Liver (tissue), 9 donors: ENCODE results near the gene TLE5. TPM values are rescaled to one million over a fixed set of nuclear protein-coding genes. Genes with fewer than 3 reads are reported as not detected.

Source experiments
- DNase-seq: peaks from one replicate; pipeline ENCODE4 v3.0.0-alpha.2; 2017; ENCODE audit warnings: low spot score
- H3K27ac ChIP-seq, 2 donors: one replicate each; pipeline ENCODE4 v1.7.0; 2013; ENCODE audit warnings: inconsistent platforms in 2 of 2, low read length in 2 of 2, control low read depth in 1 of 2, low read depth in 1 of 2, mild to moderate bottlenecking in 1 of 2
- H3K27me3 ChIP-seq, 4 donors: one replicate each; pipeline versions ENCODE4 v1.6.1 to v1.7.0; 2013; ENCODE audit warnings: low read length in 3 of 4, inconsistent platforms in 1 of 4, mild to moderate bottlenecking in 1 of 4, moderate library complexity in 1 of 4; ENCODE audit not compliant: control insufficient read depth in 4 of 4, insufficient read depth in 4 of 4
- H3K36me3 ChIP-seq, 4 donors: one replicate each; pipeline versions ENCODE4 v1.6.1 to v1.7.0; 2013; ENCODE audit warnings: low read length in 3 of 4, mild to moderate bottlenecking in 3 of 4, low read depth in 1 of 4, moderate library complexity in 1 of 4; ENCODE audit not compliant: control insufficient read depth in 4 of 4, insufficient read depth in 3 of 4
- H3K4me1 ChIP-seq, 4 donors: one replicate each; pipeline versions ENCODE4 v1.6.1 to v1.7.0; 2013; ENCODE audit warnings: low read length in 3 of 4, mild to moderate bottlenecking in 3 of 4, moderate library complexity in 1 of 4; ENCODE audit not compliant: control insufficient read depth in 4 of 4, insufficient read depth in 4 of 4
- H3K4me3 ChIP-seq, 3 donors: one replicate each; pipeline versions ENCODE4 v1.6.1 to v1.7.0; 2013; ENCODE audit warnings: low read length in 3 of 3, control low read depth in 1 of 3, low read depth in 1 of 3, mild to moderate bottlenecking in 1 of 3
- H3K9ac ChIP-seq, 2 donors: one replicate each; pipeline ENCODE4 v1.7.0; 2013; ENCODE audit warnings: low read length in 2 of 2, mild to moderate bottlenecking in 2 of 2, moderate library complexity in 2 of 2, control low read depth in 1 of 2, low read depth in 1 of 2
- H3K9me3 ChIP-seq, 4 donors: one replicate each; pipeline versions ENCODE4 v1.6.1 to v1.7.0; 2013; ENCODE audit warnings: low read length in 3 of 4; ENCODE audit not compliant: control insufficient read depth in 4 of 4
- FOXA1 ChIP-seq: IDR thresholded peaks from 2 replicates; pipeline ENCODE4 v1.6.1; 2016; ENCODE audit warnings: antibody characterized with exemption
- GABPA ChIP-seq, 2 donors: IDR thresholded peaks in 1 of 2; conservative IDR thresholded peaks in 1 of 2; 2 replicates each; pipeline ENCODE4 v1.6.1; 2016; ENCODE audit warnings: antibody characterized with exemption in 2 of 2, mild to moderate bottlenecking in 1 of 2, moderate library complexity in 1 of 2
- HNF4G ChIP-seq: IDR thresholded peaks from 2 replicates; pipeline ENCODE4 v1.6.1; 2016; ENCODE audit warnings: antibody characterized with exemption
- JUND ChIP-seq, 2 donors: IDR thresholded peaks; 2 replicates each; pipeline ENCODE4 v1.6.1; 2016; ENCODE audit warnings: antibody characterized with exemption in 2 of 2
- NR2F2 ChIP-seq: IDR thresholded peaks from 2 replicates; pipeline ENCODE4 v1.6.1; 2016; ENCODE audit warnings: antibody characterized with exemption
- RAD21 ChIP-seq, 2 donors: IDR thresholded peaks; 2 replicates each; pipeline ENCODE4 v1.6.1; 2016; ENCODE audit warnings: antibody characterized with exemption in 2 of 2, mild to moderate bottlenecking in 2 of 2
- RXRA ChIP-seq, 2 donors: IDR thresholded peaks; 2 replicates each; pipeline ENCODE4 v1.6.1; 2017 to 2018; ENCODE audit warnings: antibody characterized with exemption in 2 of 2, mild to moderate bottlenecking in 1 of 2
- WGBS: extraction: QIAGEN DNeasy Blood & Tissue Kit; methylation state at CpG from one replicate; pipeline ENCODE4 v1.1.7; 2013; 5-methylcytosine and 5-hydroxymethylcytosine counted together
- polyA plus RNA-seq, 2 donors: library from polyadenylated mRNA; stranded (reverse) in 1 of 2; unstranded in 1 of 2; fragments of 200-250 nt in 1 of 2; fragments of >200 nt in 1 of 2; fragmentation: Nextera tagmentation in 1 of 2; extraction: Ambion mirVana in 1 of 2; gene quantifications; one replicate each; pipeline versions ENCODE4 v1.2.1 to v1.2.3, GENCODE V29; 2013 to 2015
- total RNA-seq, 2 donors: library from RNA; depleted of rRNA; stranded (reverse); fragments of >200 nt; gene quantifications; one replicate each; pipeline ENCODE4 v1.2.3, GENCODE V29; 2014
- TF ChIP-seq, protein P1 (sequence below): IDR thresholded peaks from 2 replicates; pipeline ENCODE4 v1.6.1; 2016; ENCODE audit warnings: antibody characterized with exemption
- TF ChIP-seq, protein P2 (sequence below): IDR thresholded peaks from 2 replicates; pipeline ENCODE4 v1.6.1; 2016; ENCODE audit warnings: antibody characterized with exemption
- TF ChIP-seq, protein P3 (sequence below): IDR thresholded peaks from 2 replicates; pipeline ENCODE4 v1.6.1; 2016; ENCODE audit warnings: antibody characterized with exemption, mild to moderate bottlenecking
- donor health status: healthy.
- donor health status: healthy.
- donor health status: healthy.
- donor health status: healthy.
- donor health status: healthy.

TLE5 gene
- total and polyA plus RNA-seq, 4 donors = 47.2 to 166 (median 54.9) TPM

DNA sequence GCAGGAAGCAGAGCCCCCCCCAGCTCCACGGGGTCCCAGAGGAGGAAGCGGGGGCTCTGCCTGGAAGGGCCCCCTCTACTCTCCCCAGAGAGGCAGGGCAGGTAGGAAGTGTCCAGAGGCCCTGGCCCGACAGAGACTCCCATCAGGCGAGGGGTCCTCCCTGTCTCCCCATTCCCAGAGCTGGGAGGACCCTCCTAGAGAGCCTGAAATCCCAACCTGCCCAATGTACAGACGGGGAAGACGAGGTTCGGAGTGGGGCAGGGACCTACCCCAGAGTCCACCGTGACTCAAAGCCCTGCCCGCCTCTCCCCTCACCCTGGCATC lies 34.4 kb downstream of the TLE5 start:
- no peak overlapping the region for H3K27ac ChIP-seq
- H3K4me3 ChIP-seq = no peak overlapping the region
- 74% methylated on average over 9 of the region's 9 CpGs for WGBS
- no peaks in the 10 kb centered on the region for H3K27me3 ChIP-seq
- peaks cover 3 to 19% (median 11%) of the 10 kb centered on the region in 4 donors for H3K4me1 ChIP-seq
- H3K36me3 ChIP-seq = no peaks in the 10 kb centered on the region
- no peak overlapping the region for H3K9ac ChIP-seq
- TF ChIP-seq RXRA (IDR thresholded peaks at IDR 0.05) = no peak
- no peak for TF ChIP-seq GABPA (IDR thresholded peaks at IDR 0.05 in 1 of 2, conservative IDR thresholded peaks at IDR 0.05 in 1 of 2)
- TF ChIP-seq NR2F2 = no peak
- no peak for TF ChIP-seq FOXA1
- TF ChIP-seq, protein P1, sequence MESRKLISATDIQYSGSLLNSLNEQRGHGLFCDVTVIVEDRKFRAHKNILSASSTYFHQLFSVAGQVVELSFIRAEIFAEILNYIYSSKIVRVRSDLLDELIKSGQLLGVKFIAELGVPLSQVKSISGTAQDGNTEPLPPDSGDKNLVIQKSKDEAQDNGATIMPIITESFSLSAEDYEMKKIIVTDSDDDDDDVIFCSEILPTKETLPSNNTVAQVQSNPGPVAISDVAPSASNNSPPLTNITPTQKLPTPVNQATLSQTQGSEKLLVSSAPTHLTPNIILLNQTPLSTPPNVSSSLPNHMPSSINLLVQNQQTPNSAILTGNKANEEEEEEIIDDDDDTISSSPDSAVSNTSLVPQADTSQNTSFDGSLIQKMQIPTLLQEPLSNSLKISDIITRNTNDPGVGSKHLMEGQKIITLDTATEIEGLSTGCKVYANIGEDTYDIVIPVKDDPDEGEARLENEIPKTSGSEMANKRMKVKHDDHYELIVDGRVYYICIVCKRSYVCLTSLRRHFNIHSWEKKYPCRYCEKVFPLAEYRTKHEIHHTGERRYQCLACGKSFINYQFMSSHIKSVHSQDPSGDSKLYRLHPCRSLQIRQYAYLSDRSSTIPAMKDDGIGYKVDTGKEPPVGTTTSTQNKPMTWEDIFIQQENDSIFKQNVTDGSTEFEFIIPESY = no peak
- TF ChIP-seq, protein P2, sequence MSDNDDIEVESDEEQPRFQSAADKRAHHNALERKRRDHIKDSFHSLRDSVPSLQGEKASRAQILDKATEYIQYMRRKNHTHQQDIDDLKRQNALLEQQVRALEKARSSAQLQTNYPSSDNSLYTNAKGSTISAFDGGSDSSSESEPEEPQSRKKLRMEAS = no peak
- TF ChIP-seq RAD21 (IDR thresholded peaks at IDR 0.05) = no peak
- no peak for DNase-seq
- no peaks in the 10 kb centered on the region for H3K9me3 ChIP-seq

DNA sequence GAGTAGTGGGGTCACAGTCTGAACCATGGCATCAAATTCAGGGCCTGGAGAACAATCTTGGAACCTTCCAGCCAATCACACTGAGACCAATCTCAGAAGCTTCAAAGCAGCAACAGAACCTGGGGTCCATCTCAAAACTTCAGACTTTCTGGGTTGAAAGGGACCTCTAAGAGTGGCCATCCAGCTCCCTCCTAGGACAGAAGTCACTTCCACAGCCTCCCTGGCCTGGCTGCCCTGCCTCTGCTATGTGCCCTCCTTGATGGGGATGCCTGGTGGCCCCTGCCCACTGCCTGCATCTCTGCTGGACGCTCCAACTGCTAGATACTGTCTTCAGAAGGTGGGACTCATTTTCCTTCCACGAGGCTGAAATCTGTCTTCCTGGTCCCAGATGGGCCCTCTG lies 35.0 kb downstream of the TLE5 start:
- Histone ChIP-seq H3K27me3 (no peaks in the 10 kb centered on the region), H3K36me3 (no peaks in the 10 kb centered on the region), H3K9me3 (no peaks in the 10 kb centered on the region), H3K27ac (no peak overlapping the region), H3K9ac (no peak overlapping the region), H3K4me3 (no peak overlapping the region), H3K4me1 (peaks cover under 1 to 14% (median 7%) of the 10 kb centered on the region in 4 donors)
- WGBS = 92% methylated on average over 2 of the region's 2 CpGs
- DNase-seq = no peak
- TF ChIP-seq GABPA (IDR thresholded peaks at IDR 0.05 in 1 of 2, conservative IDR thresholded peaks at IDR 0.05 in 1 of 2) (no peak), HNF4G (no peak), FOXA1 (no peak), JUND (IDR thresholded peaks at IDR 0.05) (no peak)
- TF ChIP-seq, protein P1 = no peak
- TF ChIP-seq, protein P3, sequence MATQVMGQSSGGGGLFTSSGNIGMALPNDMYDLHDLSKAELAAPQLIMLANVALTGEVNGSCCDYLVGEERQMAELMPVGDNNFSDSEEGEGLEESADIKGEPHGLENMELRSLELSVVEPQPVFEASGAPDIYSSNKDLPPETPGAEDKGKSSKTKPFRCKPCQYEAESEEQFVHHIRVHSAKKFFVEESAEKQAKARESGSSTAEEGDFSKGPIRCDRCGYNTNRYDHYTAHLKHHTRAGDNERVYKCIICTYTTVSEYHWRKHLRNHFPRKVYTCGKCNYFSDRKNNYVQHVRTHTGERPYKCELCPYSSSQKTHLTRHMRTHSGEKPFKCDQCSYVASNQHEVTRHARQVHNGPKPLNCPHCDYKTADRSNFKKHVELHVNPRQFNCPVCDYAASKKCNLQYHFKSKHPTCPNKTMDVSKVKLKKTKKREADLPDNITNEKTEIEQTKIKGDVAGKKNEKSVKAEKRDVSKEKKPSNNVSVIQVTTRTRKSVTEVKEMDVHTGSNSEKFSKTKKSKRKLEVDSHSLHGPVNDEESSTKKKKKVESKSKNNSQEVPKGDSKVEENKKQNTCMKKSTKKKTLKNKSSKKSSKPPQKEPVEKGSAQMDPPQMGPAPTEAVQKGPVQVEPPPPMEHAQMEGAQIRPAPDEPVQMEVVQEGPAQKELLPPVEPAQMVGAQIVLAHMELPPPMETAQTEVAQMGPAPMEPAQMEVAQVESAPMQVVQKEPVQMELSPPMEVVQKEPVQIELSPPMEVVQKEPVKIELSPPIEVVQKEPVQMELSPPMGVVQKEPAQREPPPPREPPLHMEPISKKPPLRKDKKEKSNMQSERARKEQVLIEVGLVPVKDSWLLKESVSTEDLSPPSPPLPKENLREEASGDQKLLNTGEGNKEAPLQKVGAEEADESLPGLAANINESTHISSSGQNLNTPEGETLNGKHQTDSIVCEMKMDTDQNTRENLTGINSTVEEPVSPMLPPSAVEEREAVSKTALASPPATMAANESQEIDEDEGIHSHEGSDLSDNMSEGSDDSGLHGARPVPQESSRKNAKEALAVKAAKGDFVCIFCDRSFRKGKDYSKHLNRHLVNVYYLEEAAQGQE = no peak
- TF ChIP-seq, protein P2 = no peak
